RWPE1 (cell line): Measurements from ENCODE around the gene WRAP53.

ENCODE experiments used
- CTCF ChIA-PET: fragments of 350-600 bp; sonication (Branson Sonifier 250); formaldehyde crosslinking; extraction: SDS; loops from one replicate; lab custom pipeline; 2021; lab: Yijun Ruan, JAX
- POLR2A ChIA-PET: fragments of 400-600 bp; formaldehyde crosslinking; extraction: SDS; loops from one replicate; lab custom pipeline; 2020; ENCODE audit warnings: antibody characterized with exemption; ENCODE audit not compliant: low non-redundant PET; lab: Yijun Ruan, JAX
- DNase-seq: peaks from one replicate; pipeline ENCODE4 v3.0.0; 2012; ENCODE audit warnings: low spot score
- H3K27ac ChIP-seq: fragments of 450-650 bp; 2 replicates; pipeline ENCODE4 v1.5.1; 2017
- CTCF ChIP-seq: fragments of 450-650 bp; conservative IDR thresholded peaks from 2 replicates; pipeline ENCODE4 v1.5.1; 2017; ENCODE audit warnings: low read depth, mild to moderate bottlenecking

The WRAP53 gene

DNA sequence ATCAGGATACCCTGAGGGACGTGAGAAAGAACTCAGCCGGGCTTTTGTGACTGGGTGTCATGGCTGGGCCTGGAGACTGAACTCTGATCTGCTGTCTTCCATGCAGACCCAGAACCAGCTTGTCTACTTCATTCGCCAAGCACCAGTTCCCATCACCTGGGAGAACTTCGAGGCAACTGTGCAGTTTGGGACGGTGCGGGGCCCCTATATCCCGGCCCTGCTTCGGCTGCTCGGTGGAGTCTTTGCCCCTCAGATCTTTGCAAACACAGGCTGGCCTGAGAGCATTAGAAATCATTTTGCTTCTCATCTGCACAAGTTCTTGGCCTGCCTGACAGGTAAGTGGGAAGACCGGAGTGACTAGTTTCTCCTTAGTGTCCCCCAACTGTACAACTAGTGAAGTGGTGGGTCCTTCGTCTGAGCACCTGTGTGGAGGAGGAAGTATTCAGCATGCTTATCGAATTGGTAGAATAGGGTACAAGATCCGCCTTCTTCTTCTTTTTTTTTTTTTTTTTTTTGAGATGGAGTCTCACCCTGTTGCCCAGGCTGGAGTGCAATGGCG lies 44.8 kb downstream of the WRAP53 start:
- ChIA-PET POLR2A (no interaction called here), CTCF (no interaction called here)
- no peak overlapping the region for H3K27ac ChIP-seq
- TF ChIP-seq CTCF: no peak
- no peak for DNase-seq

DNA sequence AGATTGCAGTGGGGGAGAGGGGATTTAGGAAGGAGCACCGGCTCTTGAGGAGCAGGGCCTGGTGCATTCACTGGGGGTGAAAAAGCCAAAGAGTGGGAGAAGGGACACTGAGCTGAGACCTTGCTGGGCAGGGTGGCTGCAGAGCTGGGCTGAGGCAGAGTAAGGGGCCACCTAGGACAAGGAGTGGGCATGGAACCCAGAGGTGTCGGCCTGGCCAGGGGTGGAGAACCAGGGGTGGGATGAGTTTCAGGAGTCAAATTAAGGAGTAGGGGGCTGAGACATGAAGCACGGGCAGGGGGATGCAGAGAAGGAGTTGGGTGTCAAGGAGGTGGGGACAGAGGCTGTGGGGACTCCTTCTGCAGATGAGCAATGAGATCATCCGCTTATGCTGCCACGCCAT lies 49.3 kb downstream of the WRAP53 start:
- no peak for DNase-seq
- no peak overlapping the region for H3K27ac ChIP-seq
- ChIA-PET CTCF (interaction anchor here (1.5 kb wide), 1 partner anchor 304 kb away, joined by 3 read pairs; no protein-coding TSS in a partner anchor), POLR2A (no interaction called here)
- no peak for TF ChIP-seq CTCF

DNA sequence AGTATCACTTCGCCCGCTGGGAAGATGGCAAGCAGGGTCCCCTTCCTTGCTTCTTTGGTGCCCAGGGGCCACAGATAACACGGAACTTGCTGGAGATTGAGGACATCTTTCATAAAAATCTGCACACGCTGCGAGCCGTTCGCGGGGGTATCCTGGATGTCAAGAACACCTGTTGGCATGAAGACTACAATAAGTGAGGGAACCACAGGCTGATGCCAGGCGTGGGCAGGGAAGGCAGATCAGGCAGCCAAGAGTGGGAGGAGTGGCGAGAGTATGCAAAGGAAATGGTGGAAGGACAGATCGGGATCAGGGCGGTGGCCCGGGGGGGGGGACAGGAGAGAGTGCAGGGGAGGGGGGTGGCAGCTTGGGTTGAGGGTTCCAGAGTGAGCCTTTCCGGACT lies 51.5 kb downstream of the WRAP53 start:
- no peak for DNase-seq
- no peak overlapping the region for H3K27ac ChIP-seq
- ChIA-PET CTCF (interaction anchor here (0.6 kb wide), 1 partner anchor 239 kb away, joined by 4 read pairs; no protein-coding TSS in a partner anchor), POLR2A (no interaction called here)
- TF ChIP-seq CTCF: no peak

GRCh38 chr17:7740481-7741001 lies 52.3 kb downstream of the WRAP53 start:
- no peak for DNase-seq
- H3K27ac ChIP-seq: no peak overlapping the region
- no peak for TF ChIP-seq CTCF
- ChIA-PET CTCF (no interaction called here), POLR2A (no interaction called here)

- ChIA-PET CTCF (interaction anchor here (0.7 to 2.1 kb wide), 8 partner anchors 40 to 254 kb away, joined by 3 to 20 read pairs (median 4); no protein-coding TSS in a partner anchor), POLR2A (no interaction called here)
- TF ChIP-seq CTCF: no peak
- no peak for DNase-seq
- no peak overlapping the region for H3K27ac ChIP-seq
Observed at GRCh38 chr17:7742729-7743128, 54.5 kb downstream of the WRAP53 start.

GRCh38 chr17:7744416-7744815 lies 56.1 kb downstream of the WRAP53 start:
- ChIA-PET POLR2A (no interaction called here), CTCF (interaction anchor here (0.5 to 2.1 kb wide), 13 partner anchors 17 to 1567 kb away, joined by 3 to 20 read pairs (median 4); partner anchors contain the start of gene NAA38)
- no peak for DNase-seq
- no peak overlapping the region; the same call in 1 of the 2 replicates for H3K27ac ChIP-seq
- no peak for TF ChIP-seq CTCF
